HG02938 (cell line): ENCODE data around the gene RET.
"Not testable (repeated sequence)": the region's sequence is repeated elsewhere in the genome, so short reads cannot be mapped to it uniquely, and the experiment has no call there.

ENCODE experiments used
- ATAC-seq: cut with Tn5 transposase; IDR thresholded peaks from one replicate; pipeline ENCODE4 v1.9.1; 2021; ENCODE audit warnings: mild to moderate bottlenecking, moderate library complexity; ENCODE audit not compliant: unreplicated experiment

RET gene

GRCh38 chr10:43076311-43076875, 476 bp upstream of the RET start:
- ATAC-seq: no peak

GRCh38 chr10:43077421-43078171, 727 bp downstream of the RET start:
- ATAC-seq: no peak

- no peak for ATAC-seq
Observed at GRCh38 chr10:43078175-43078985, 1.5 kb downstream of the RET start.

GRCh38 chr10:43078986-43079273, 2.1 kb downstream of the RET start:
- no peak for ATAC-seq

- no peak for ATAC-seq
Observed at GRCh38 chr10:43079856-43080255, 3.0 kb downstream of the RET start.

GRCh38 chr10:43082087-43082486, 5.2 kb downstream of the RET start:
- ATAC-seq: no peak

GRCh38 chr10:43082746-43083145, 5.9 kb downstream of the RET start:
- ATAC-seq: no peak

GRCh38 chr10:43083764-43084163, 6.9 kb downstream of the RET start:
- ATAC-seq: no peak

- ATAC-seq: no peak
Observed at GRCh38 chr10:43084812-43085211, 7.9 kb downstream of the RET start.

GRCh38 chr10:43086321-43086942, 9.6 kb downstream of the RET start:
- no peak for ATAC-seq

GRCh38 chr10:43089519-43089918, 12.7 kb downstream of the RET start:
- ATAC-seq: no peak

- no peak for ATAC-seq
Observed at GRCh38 chr10:43090188-43090587, 13.3 kb downstream of the RET start.

GRCh38 chr10:43090664-43091063, 13.8 kb downstream of the RET start:
- ATAC-seq: no peak

GRCh38 chr10:43091846-43092245, 15.0 kb downstream of the RET start:
- ATAC-seq: no peak

GRCh38 chr10:43093423-43094076, 16.7 kb downstream of the RET start:
- no peak for ATAC-seq

GRCh38 chr10:43094085-43094484, 17.2 kb downstream of the RET start:
- ATAC-seq: no peak

- ATAC-seq: not testable (repeated sequence)
Observed at GRCh38 chr10:43099339-43099738, 22.5 kb downstream of the RET start.

- no peak for ATAC-seq
Observed at GRCh38 chr10:43099928-43100327, 23.1 kb downstream of the RET start.

GRCh38 chr10:43100366-43100765, 23.5 kb downstream of the RET start:
- ATAC-seq: no peak

- ATAC-seq: no peak
Observed at GRCh38 chr10:43102063-43102828, 25.4 kb downstream of the RET start.
